SK-MEL-5 (cell line): Measurements from ENCODE around the gene DNAJC6. TPM values are rescaled to one million over a fixed set of nuclear protein-coding genes. Genes with fewer than 3 reads are reported as not detected.
"Not testable (repeated sequence)": the region's sequence is repeated elsewhere in the genome, so short reads cannot be mapped to it uniquely, and the experiment has no call there.

Source experiments
- DNase-seq: peaks from one replicate; pipeline ENCODE4 v3.0.0-alpha.2; 2016; ENCODE audit warnings: low read depth, low spot score
- in situ Hi-C: cut with HindIII; loops from 2 replicates; pipeline ENCODE4 v1.10.0; 2016; ENCODE audit warnings: low sequenced_read_pairs, high pct_unique_total_duplicates, low pct_unique_long_range_greater_than_20kb
- total RNA-seq: library from RNA; depleted of rRNA; stranded (reverse); fragments of >200 nt; shearing (Covaris generic); gene quantifications from 2 replicates; pipeline ENCODE4 v1.2.3, GENCODE V29; 2014

Gene DNAJC6
- total RNA-seq, 1 experiment from 2014 or later, result 0.40 TPM

GRCh38 chr1:65435987-65436386 is 126.6 kb downstream of the DNAJC6 start:
- DNase-seq, result no peak
- in situ Hi-C loops, result no loop called here

- in situ Hi-C loops, result no loop called here
- no peak for DNase-seq
These were observed 128.3 kb downstream of the DNAJC6 start for GRCh38 chr1:65437616-65438015.

- DNase-seq, result no peak
- in situ Hi-C loops, result no loop called here
These were observed 131.1 kb downstream of the DNAJC6 start for GRCh38 chr1:65440322-65440900.

- in situ Hi-C loops, result no loop called here
- DNase-seq, result no peak
These were observed 131.6 kb downstream of the DNAJC6 start for GRCh38 chr1:65440915-65441314.

GRCh38 chr1:65441464-65441863 is 132.1 kb downstream of the DNAJC6 start:
- no peak for DNase-seq
- in situ Hi-C loops, result no loop called here

GRCh38 chr1:65442442-65442841 is 133.1 kb downstream of the DNAJC6 start:
- DNase-seq, result no peak
- in situ Hi-C loops, result no loop called here

GRCh38 chr1:65443647-65444046 is 134.3 kb downstream of the DNAJC6 start:
- in situ Hi-C loops, result no loop called here
- DNase-seq, result no peak

GRCh38 chr1:65444128-65444640 is 134.8 kb downstream of the DNAJC6 start:
- in situ Hi-C loops, result no loop called here
- no peak for DNase-seq

GRCh38 chr1:65445837-65446236 is 136.5 kb downstream of the DNAJC6 start:
- no peak for DNase-seq
- in situ Hi-C loops, result no loop called here

- in situ Hi-C loops, result no loop called here
- no peak for DNase-seq
These were observed 140.0 kb downstream of the DNAJC6 start for GRCh38 chr1:65449214-65449823.

- DNase-seq, in situ Hi-C loops: not testable (repeated sequence)
These were observed 146.3 kb downstream of the DNAJC6 start for GRCh38 chr1:65455678-65456077.

- in situ Hi-C loops, result no loop called here
- DNase-seq, result no peak
These were observed 147.1 kb downstream of the DNAJC6 start for GRCh38 chr1:65456481-65456880.

- in situ Hi-C loops, result no loop called here
- DNase-seq, result no peak
These were observed 148.5 kb downstream of the DNAJC6 start for GRCh38 chr1:65457868-65458267.

- in situ Hi-C loops, result no loop called here
- DNase-seq, result peak; percentile 4
These were observed 149.5 kb downstream of the DNAJC6 start for GRCh38 chr1:65458730-65459396.

- DNase-seq, result peak; percentile 56
- in situ Hi-C loops, result no loop called here
These were observed 150.0 kb downstream of the DNAJC6 start for GRCh38 chr1:65459397-65459768.
